Tibial nerve (tissue), 4 donors: ENCODE measurements around the gene NECTIN1. TPM values are rescaled to one million over a fixed set of nuclear protein-coding genes. Genes with fewer than 3 reads are reported as not detected.

Experiments used
- DNase-seq, 2 donors: peaks; one replicate each; pipeline ENCODE4 v3.0.0-alpha.2; 2019; ENCODE audit warnings: low spot score in 2 of 2
- H3K27ac ChIP-seq, 4 donors: fragments of 200-600 bp; sonication (generic) in 3 of 4; one replicate each; pipeline ENCODE4 v1.5.1; 2017 to 2019; ENCODE audit warnings: mild to moderate bottlenecking in 1 of 4
- H3K27me3 ChIP-seq, 2 donors: fragments of 200-600 bp; sonication (generic) in 1 of 2; one replicate each; pipeline versions ENCODE4 v1.5.1 to v1.6.0; 2017 to 2019
- H3K36me3 ChIP-seq, 3 donors: fragments of 200-600 bp; sonication (generic); one replicate each; pipeline ENCODE4 v1.5.1; 2018 to 2019
- H3K4me1 ChIP-seq, 4 donors: fragments of 200-600 bp; sonication (generic) in 3 of 4; one replicate each; pipeline ENCODE4 v1.5.1; 2017 to 2019
- H3K4me3 ChIP-seq, 4 donors: fragments of 200-600 bp; sonication (generic) in 3 of 4; one replicate each; pipeline ENCODE4 v1.5.1; 2017 to 2019; ENCODE audit warnings: mild to moderate bottlenecking in 1 of 4, moderate library complexity in 1 of 4
- H3K9me3 ChIP-seq, 4 donors: fragments of 200-600 bp; sonication (generic) in 3 of 4; one replicate each; pipeline ENCODE4 v1.5.1; 2017 to 2019
- CTCF ChIP-seq, 5 experiments: fragments of 200-600 bp in 3 of 5; fragments of 450-650 bp in 2 of 5; sonication (generic) in 3 of 5; IDR thresholded peaks; one replicate each; pipeline ENCODE4 v1.5.1; 2016 to 2019; ENCODE audit warnings: antibody characterized with exemption in 5 of 5, mild to moderate bottlenecking in 3 of 5, moderate library complexity in 2 of 5
- EP300 ChIP-seq, 2 donors: sonication (generic); formaldehyde crosslinking; IDR thresholded peaks; one replicate each; pipeline ENCODE4 v1.6.1; 2017; ENCODE audit warnings: antibody characterized with exemption in 2 of 2, mild to moderate bottlenecking in 1 of 2
- POLR2A ChIP-seq, 2 donors: fragments of 450-650 bp; IDR thresholded peaks; one replicate each; pipeline ENCODE4 v1.6.1; 2017; ENCODE audit warnings: antibody characterized with exemption in 2 of 2, mild to moderate bottlenecking in 2 of 2, moderate library complexity in 2 of 2
- whole genome bisulfite sequencing, 2 donors: methylation state at CpG; one replicate each; pipeline ENCODE4 v1.1.5; 2018; 5-methylcytosine and 5-hydroxymethylcytosine counted together
- total RNA-seq, 4 donors: library from RNA; depleted of rRNA; stranded (reverse); fragments of >200 nt; gene quantifications; one replicate each; pipeline ENCODE4 v1.1.0, GENCODE V29; 2016

The NECTIN1 gene
- total RNA-seq, 4 donors from 2014 or later: 6.0 to 29.1 (median 14.0) TPM

- peaks cover 0 to 20% (median 0%) of the 10 kb centered on the region in 4 donors for H3K4me1 ChIP-seq
- H3K9me3 ChIP-seq: no peaks in the 10 kb centered on the region
- no peak for DNase-seq
- TF ChIP-seq POLR2A (IDR thresholded peaks at IDR 0.05) (no peak), CTCF (IDR thresholded peaks at IDR 0.05) (no peak)
- no peak overlapping the region for H3K27ac ChIP-seq
- H3K27me3 ChIP-seq: no peaks in the 10 kb centered on the region
- 83 to 85% methylated on average over 30 of the region's 30 CpGs for WGBS, 2 donors
- H3K36me3 ChIP-seq: no peaks in the 10 kb centered on the region
- H3K4me3 ChIP-seq: no peak overlapping the region
These were observed 12.2 kb downstream of the NECTIN1 start for GRCh38 chr11:119716582-119717498.

GRCh38 chr11:119714590-119714989 lies 14.4 kb downstream of the NECTIN1 start:
- H3K4me3 ChIP-seq: no peak overlapping the region
- WGBS, 2 donors: 83 to 84% methylated on average over 6 of the region's 6 CpGs

GRCh38 chr11:119714189-119714588 lies 14.8 kb downstream of the NECTIN1 start:
- H3K27me3 ChIP-seq: no peaks in the 10 kb centered on the region
- no peaks in the 10 kb centered on the region for H3K36me3 ChIP-seq
- H3K27ac ChIP-seq: no peak overlapping the region
- 92 to 94% methylated on average over 4 to 8 of the region's 8 CpGs for WGBS, 2 donors
- peaks cover 0 to 9% (median 0%) of the 10 kb centered on the region in 4 donors for H3K4me1 ChIP-seq
- no peaks in the 10 kb centered on the region for H3K9me3 ChIP-seq
- no peak for DNase-seq
- TF ChIP-seq POLR2A (IDR thresholded peaks at IDR 0.05): no peak
- no peak for TF ChIP-seq CTCF (IDR thresholded peaks at IDR 0.05)
- TF ChIP-seq EP300 (IDR thresholded peaks at IDR 0.05): no peak
- no peak overlapping the region for H3K4me3 ChIP-seq

More at GRCh38 chr11:119714590-119714989, 14.4 kb downstream of the NECTIN1 start:
- Histone ChIP-seq H3K36me3 (no peaks in the 10 kb centered on the region), H3K4me1 (peaks cover 0 to 9% (median 0%) of the 10 kb centered on the region in 4 donors), H3K27me3 (no peaks in the 10 kb centered on the region), H3K27ac (no peak overlapping the region), H3K9me3 (no peaks in the 10 kb centered on the region)
- no peak for DNase-seq
- TF ChIP-seq EP300 (IDR thresholded peaks at IDR 0.05) (no peak), POLR2A (IDR thresholded peaks at IDR 0.05) (no peak)

- H3K4me3 ChIP-seq: no peak overlapping the region
- no peak overlapping the region for H3K27ac ChIP-seq
- H3K4me1 ChIP-seq: peaks cover 0 to 9% (median 0%) of the 10 kb centered on the region in 4 donors
- TF ChIP-seq CTCF (IDR thresholded peaks at IDR 0.05) (no peak), POLR2A (IDR thresholded peaks at IDR 0.05) (no peak), EP300 (IDR thresholded peaks at IDR 0.05) (no peak)
- 83 to 86% methylated on average over 5 to 9 of the region's 9 CpGs for WGBS, 2 donors
- no peaks in the 10 kb centered on the region for H3K9me3 ChIP-seq
- no peaks in the 10 kb centered on the region for H3K27me3 ChIP-seq
- DNase-seq: no peak
- no peaks in the 10 kb centered on the region for H3K36me3 ChIP-seq
These were observed 15.5 kb downstream of the NECTIN1 start for GRCh38 chr11:119713359-119714040.

GRCh38 chr11:119712459-119713358 lies 16.3 kb downstream of the NECTIN1 start:
- 72 to 74% methylated on average over 10 of the region's 10 CpGs for WGBS, 2 donors
- no peak overlapping the region for H3K27ac ChIP-seq
- TF ChIP-seq EP300 (IDR thresholded peaks at IDR 0.05) (no peak), CTCF (IDR thresholded peaks at IDR 0.05) (no peak), POLR2A (IDR thresholded peaks at IDR 0.05) (no peak)
- H3K9me3 ChIP-seq: no peaks in the 10 kb centered on the region
- no peaks in the 10 kb centered on the region for H3K27me3 ChIP-seq
- H3K4me1 ChIP-seq: peaks cover 0 to 6% (median 0%) of the 10 kb centered on the region in 4 donors
- H3K4me3 ChIP-seq: no peak overlapping the region
- H3K36me3 ChIP-seq: no peaks in the 10 kb centered on the region
- no peak for DNase-seq
